ENCODE results near the gene VIT.
"Not testable (repeated sequence)": the region's sequence is repeated elsewhere in the genome, so short reads cannot be mapped to it uniquely, and the experiment has no call there.

VIT gene

DNA sequence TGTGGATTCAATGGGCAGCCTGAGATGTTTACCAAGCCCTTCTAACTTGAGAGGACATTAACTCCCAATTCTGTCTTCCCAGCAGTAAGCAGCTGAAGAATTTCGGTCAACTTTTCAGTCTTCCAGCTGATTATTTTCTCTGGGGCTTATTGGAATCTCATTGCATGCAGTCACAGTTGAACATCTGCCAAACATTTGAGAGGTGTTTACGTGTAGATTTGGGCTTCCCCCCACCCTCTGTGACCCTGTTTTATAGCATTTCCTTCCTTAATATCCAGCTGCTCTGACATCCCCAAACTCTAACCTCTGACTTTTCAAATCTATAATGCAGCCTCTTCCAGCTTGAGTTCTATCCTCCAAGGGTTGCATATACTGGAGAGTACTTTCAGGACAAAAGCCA is 16.5 kb upstream of the VIT start:
- Histone ChIP-seq H3K36me3 (ENCODE audit: insufficient read depth, low read length) (no peaks in the 10 kb centered on the region), H3K4me3 (ENCODE audit: low read depth in 1 of 2, low read length in 2 of 2) (no peak overlapping the region), H3K27ac (ENCODE audit: low read depth, low read length) (no peak overlapping the region), H3K9ac (ENCODE audit: low read length) (no peak overlapping the region), H3K27me3 (ENCODE audit: control insufficient read depth in 1 of 2, insufficient read depth in 2 of 2, low read length in 2 of 2) (no peaks in the 10 kb centered on the region), H3K4me1 (ENCODE audit: insufficient read depth, low read length) (no peaks in the 10 kb centered on the region), H3K9me3 (ENCODE audit: low read length) (no peaks in the 10 kb centered on the region)

DNA sequence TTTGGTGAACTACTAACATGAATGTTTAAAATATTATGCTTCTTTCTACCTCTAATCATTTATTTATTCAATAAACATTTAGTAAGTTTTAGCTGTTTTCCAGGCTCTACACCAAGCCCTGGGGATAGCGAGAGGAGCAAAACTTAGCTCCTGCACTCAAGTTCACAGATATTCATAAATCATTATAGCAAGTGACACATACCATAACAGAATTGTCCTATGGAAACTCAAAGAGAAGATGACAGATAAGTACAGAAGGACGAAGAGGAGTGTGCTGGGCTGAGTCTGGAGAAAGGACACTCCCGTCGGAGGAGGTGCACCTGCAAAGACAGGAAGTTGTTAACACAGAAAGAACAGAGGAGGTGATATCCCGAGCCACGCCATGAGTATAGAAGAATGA is 13.9 kb upstream of the VIT start:
- Histone ChIP-seq H3K27me3 (ENCODE audit: control insufficient read depth in 1 of 2, insufficient read depth in 2 of 2, low read length in 2 of 2) (no peaks in the 10 kb centered on the region), H3K9ac (ENCODE audit: low read length) (no peak overlapping the region), H3K36me3 (ENCODE audit: insufficient read depth, low read length) (no peaks in the 10 kb centered on the region), H3K9me3 (ENCODE audit: low read length) (no peaks in the 10 kb centered on the region), H3K4me3 (ENCODE audit: low read depth in 1 of 2, low read length in 2 of 2) (no peak overlapping the region), H3K4me1 (ENCODE audit: insufficient read depth, low read length) (no peaks in the 10 kb centered on the region), H3K27ac (ENCODE audit: low read depth, low read length) (no peak overlapping the region)

DNA sequence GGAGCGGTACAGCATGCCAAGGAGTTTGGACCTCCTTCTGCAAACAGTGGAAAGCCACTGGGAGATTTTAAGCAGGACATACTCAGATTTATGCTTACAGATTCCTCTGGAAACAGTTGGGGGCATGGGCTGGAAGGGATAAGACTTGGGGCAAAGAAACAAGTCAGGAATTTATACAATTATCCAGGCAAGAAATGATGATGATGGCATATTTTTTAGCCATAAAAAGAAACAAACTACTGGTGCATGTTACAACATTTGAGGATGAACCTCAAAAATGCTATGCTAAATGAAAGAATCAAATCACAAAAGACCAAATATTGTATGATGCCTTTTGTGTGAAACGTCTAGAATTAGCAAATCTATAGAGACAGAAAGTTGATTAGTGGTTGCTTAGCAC is 13.5 kb upstream of the VIT start:
- Histone ChIP-seq H3K27me3 (ENCODE audit: control insufficient read depth in 1 of 2, insufficient read depth in 2 of 2, low read length in 2 of 2) (no peaks in the 10 kb centered on the region), H3K27ac (ENCODE audit: low read depth, low read length) (no peak overlapping the region), H3K9me3 (ENCODE audit: low read length) (no peaks in the 10 kb centered on the region), H3K4me3 (ENCODE audit: low read depth in 1 of 2, low read length in 2 of 2) (no peak overlapping the region), H3K36me3 (ENCODE audit: insufficient read depth, low read length) (no peaks in the 10 kb centered on the region), H3K9ac (ENCODE audit: low read length) (no peak overlapping the region), H3K4me1 (ENCODE audit: insufficient read depth, low read length) (no peaks in the 10 kb centered on the region)

DNA sequence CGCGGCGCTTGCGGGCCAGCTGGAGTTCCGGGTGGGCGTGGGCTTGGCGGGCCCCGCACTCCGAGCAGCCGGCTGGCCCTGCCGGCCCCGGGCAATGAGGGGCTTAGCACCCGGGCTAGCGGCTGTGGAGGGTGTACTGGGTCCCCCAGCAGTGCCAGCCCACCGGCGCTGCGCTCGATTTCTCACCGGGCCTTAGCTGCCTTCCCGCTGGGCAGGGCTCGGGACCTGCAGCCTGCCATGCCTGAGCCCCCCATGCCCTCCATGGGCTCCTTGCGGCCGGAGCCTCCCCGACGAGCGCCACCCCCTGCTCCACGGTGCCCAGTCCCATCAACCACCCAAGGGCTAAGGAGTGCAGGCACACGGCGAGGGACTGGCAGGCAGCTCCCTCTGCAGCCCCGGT is 8.2 kb upstream of the VIT start:
- H3K36me3 ChIP-seq (ENCODE audit: insufficient read depth, low read length); H3K9ac ChIP-seq (ENCODE audit: low read length); H3K27me3 ChIP-seq (ENCODE audit: control insufficient read depth in 1 of 2, insufficient read depth in 2 of 2, low read length in 2 of 2); H3K27ac ChIP-seq (ENCODE audit: low read depth, low read length); H3K4me3 ChIP-seq (ENCODE audit: low read depth in 1 of 2, low read length in 2 of 2); H3K9me3 ChIP-seq (ENCODE audit: low read length); H3K4me1 ChIP-seq (ENCODE audit: insufficient read depth, low read length): not testable (repeated sequence)

DNA sequence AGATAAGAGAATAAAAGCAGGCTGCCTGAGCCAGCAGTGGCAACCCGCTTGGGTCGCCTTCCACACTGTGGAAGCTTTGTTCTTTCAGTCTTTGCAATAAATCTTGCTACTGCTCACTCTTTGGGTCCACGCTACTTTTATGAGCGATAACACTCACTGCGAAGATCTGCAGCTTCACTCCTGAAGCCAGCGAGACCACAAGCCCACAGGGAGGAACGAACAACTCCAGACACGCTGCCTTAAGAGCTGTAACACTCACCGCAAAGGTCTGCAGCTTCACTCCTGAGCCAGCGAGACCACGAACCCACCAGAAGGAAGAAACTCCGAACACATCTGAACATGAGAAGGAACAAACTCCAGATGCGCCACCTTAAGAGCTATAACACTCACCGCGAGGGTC is 7.5 kb upstream of the VIT start:
- not testable (repeated sequence) for H3K9me3 ChIP-seq (ENCODE audit: low read length); H3K4me1 ChIP-seq (ENCODE audit: insufficient read depth, low read length); H3K36me3 ChIP-seq (ENCODE audit: insufficient read depth, low read length); H3K9ac ChIP-seq (ENCODE audit: low read length); H3K27ac ChIP-seq (ENCODE audit: low read depth, low read length); H3K4me3 ChIP-seq (ENCODE audit: low read depth in 1 of 2, low read length in 2 of 2); H3K27me3 ChIP-seq (ENCODE audit: control insufficient read depth in 1 of 2, insufficient read depth in 2 of 2, low read length in 2 of 2)

DNA sequence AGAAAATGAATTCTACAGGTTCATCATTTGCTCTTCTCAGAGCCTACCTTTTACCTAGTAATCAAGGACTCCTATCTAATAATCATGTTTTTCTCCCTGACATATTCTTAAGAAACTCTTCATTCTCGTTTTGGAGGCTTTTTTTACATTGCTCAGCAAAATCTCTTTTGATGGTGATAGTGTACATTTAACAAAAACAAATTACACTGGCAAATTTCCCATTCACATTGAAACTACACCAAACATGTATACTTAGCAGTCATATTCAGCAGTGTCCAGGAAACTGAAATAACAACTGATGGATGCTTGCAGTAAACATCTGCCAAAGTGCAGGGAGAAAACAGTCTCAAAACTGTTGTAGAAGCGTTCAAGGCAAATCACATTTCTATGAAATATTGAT is 4.4 kb upstream of the VIT start:
- Histone ChIP-seq H3K27ac (ENCODE audit: low read depth, low read length) (no peak overlapping the region), H3K4me3 (ENCODE audit: low read depth in 1 of 2, low read length in 2 of 2) (no peak overlapping the region), H3K9ac (ENCODE audit: low read length) (no peak overlapping the region)

DNA sequence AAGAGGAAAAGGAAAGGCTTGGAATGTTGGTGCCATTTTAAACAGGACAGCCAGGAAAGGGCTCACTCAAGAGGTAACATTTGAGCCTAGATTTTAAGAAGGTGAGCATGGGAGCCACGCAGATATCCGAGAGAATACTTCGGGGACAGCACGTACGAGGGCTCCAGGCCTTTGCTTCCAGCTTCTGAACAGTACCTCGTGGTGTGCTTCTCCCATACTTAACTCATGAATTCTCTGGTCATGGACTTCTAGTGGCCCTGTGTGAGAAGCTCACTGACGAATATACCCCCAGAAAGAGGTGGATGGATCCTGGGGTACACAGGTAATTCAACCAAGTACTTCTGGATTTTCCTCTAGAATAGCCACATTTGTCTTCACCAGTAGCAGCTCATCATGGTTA is 2.7 kb upstream of the VIT start:
- peaks cover 5% of the 10 kb centered on the region for H3K4me1 ChIP-seq (ENCODE audit: insufficient read depth, low read length)
- no peak overlapping the region for H3K27ac ChIP-seq (ENCODE audit: low read depth, low read length)
- no peak overlapping the region for H3K9ac ChIP-seq (ENCODE audit: low read length)
- H3K27me3 ChIP-seq (ENCODE audit: control insufficient read depth in 1 of 2, insufficient read depth in 2 of 2, low read length in 2 of 2), result no peaks in the 10 kb centered on the region
- no peak overlapping the region for H3K4me3 ChIP-seq (ENCODE audit: low read depth in 1 of 2, low read length in 2 of 2)
- H3K36me3 ChIP-seq (ENCODE audit: insufficient read depth, low read length), result no peaks in the 10 kb centered on the region
- H3K9me3 ChIP-seq (ENCODE audit: low read length), result no peaks in the 10 kb centered on the region

More for the DNA sequence above, 4.4 kb upstream of the VIT start:
- peaks cover 5% of the 10 kb centered on the region for H3K4me1 ChIP-seq (ENCODE audit: insufficient read depth, low read length)
- H3K9me3 ChIP-seq (ENCODE audit: low read length), result no peaks in the 10 kb centered on the region
- no peaks in the 10 kb centered on the region for H3K27me3 ChIP-seq (ENCODE audit: control insufficient read depth in 1 of 2, insufficient read depth in 2 of 2, low read length in 2 of 2)
- no peaks in the 10 kb centered on the region for H3K36me3 ChIP-seq (ENCODE audit: insufficient read depth, low read length)

DNA sequence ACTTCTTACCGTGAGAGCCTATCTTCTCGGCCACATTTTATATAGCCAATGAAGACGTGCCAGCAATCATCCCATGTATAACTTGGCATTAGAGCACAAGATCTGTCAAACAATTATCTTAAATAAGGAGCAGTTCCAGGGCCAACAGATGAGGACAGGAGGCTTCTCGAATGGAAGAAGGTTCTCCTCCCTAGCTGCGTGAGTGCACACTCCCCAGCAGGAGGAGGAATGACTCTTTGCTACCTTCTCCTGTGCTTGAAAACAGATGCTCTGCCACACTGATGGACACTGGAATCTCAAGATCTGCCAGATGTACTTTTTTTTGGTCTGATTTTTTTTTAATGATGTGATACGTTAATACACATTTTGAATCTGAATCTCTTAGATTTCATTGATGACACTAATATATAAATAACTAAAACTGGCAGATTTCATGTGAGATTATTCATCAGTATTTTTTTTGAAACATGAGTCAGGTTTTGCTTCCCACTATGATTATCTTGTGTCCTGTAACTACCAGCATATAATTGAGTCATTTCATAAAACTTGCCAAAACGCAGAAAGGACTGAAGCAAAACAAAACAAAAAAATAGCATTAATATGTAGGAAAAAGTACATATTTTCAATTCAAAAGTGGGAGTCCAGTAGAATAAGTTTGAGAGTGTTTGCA is 626 bp upstream of the VIT start:
- Histone ChIP-seq H3K4me3 (ENCODE audit: low read depth in 1 of 2, low read length in 2 of 2) (no peak overlapping the region), H3K4me1 (ENCODE audit: insufficient read depth, low read length) (peaks cover 5% of the 10 kb centered on the region), H3K27me3 (ENCODE audit: control insufficient read depth in 1 of 2, insufficient read depth in 2 of 2, low read length in 2 of 2) (no peaks in the 10 kb centered on the region), H3K36me3 (ENCODE audit: insufficient read depth, low read length) (no peaks in the 10 kb centered on the region), H3K27ac (ENCODE audit: low read depth, low read length) (no peak overlapping the region), H3K9ac (ENCODE audit: low read length) (no peak overlapping the region), H3K9me3 (ENCODE audit: low read length) (no peaks in the 10 kb centered on the region)

DNA sequence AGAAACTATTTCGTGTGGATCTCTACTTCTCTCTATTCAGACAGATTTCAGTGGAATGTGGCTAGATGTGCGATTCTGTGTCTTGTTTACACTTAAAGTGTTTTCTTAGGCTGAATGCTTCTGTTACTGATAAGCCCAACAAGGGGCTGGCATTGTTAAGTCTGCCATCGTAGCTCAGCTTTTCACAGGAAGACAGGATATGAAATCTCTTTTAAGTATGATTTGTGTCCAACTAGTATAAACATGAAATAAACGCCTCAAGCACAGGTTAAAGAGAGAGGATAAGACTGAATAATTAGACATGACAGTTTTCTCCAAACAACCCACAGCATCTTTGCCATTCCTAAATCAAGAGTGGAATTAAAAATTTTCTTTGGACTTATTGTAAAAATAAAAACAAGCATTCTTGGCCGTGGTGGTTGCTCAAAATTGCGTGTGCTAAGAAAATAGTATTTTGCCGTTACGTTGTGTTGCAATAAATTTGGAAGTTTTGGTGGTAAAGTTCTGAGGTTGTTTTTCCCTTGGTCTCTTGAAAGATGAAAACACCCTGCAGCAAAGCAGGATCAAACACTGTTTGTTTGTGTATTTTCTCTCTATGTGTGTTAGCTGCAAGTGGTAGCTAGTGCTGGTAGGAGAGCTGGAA is 1.0 kb downstream of the VIT start:
- H3K4me3 ChIP-seq (ENCODE audit: low read depth in 1 of 2, low read length in 2 of 2), result no peak overlapping the region
- H3K9ac ChIP-seq (ENCODE audit: low read length), result no peak overlapping the region
- no peaks in the 10 kb centered on the region for H3K27me3 ChIP-seq (ENCODE audit: control insufficient read depth in 1 of 2, insufficient read depth in 2 of 2, low read length in 2 of 2)
- no peak overlapping the region for H3K27ac ChIP-seq (ENCODE audit: low read depth, low read length)
- peaks cover 5% of the 10 kb centered on the region for H3K4me1 ChIP-seq (ENCODE audit: insufficient read depth, low read length)
- H3K36me3 ChIP-seq (ENCODE audit: insufficient read depth, low read length), result no peaks in the 10 kb centered on the region
- H3K9me3 ChIP-seq (ENCODE audit: low read length), result no peaks in the 10 kb centered on the region

DNA sequence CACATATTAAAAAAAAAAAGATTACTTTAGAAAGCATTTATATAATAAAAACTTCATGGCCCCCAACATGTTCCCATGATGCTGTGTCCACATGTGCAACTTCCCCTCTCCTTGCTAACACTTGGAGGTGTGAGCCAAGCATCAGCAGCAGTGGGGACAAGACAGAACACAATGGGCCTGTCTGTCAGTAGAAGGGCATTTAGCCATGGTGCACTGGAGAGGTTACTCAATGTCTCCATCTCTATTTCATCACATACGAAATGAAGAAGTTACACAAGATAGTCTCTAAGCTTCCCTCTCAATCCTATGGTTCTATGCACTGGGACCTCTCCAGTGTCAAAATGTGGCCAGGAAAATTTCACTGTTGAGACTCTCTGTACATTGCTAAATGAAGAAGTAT is 2.5 kb downstream of the VIT start:
- Histone ChIP-seq H3K27me3 (ENCODE audit: control insufficient read depth in 1 of 2, insufficient read depth in 2 of 2, low read length in 2 of 2) (no peaks in the 10 kb centered on the region), H3K9me3 (ENCODE audit: low read length) (no peaks in the 10 kb centered on the region), H3K36me3 (ENCODE audit: insufficient read depth, low read length) (no peaks in the 10 kb centered on the region), H3K27ac (ENCODE audit: low read depth, low read length) (no peak overlapping the region), H3K9ac (ENCODE audit: low read length) (no peak overlapping the region), H3K4me1 (ENCODE audit: insufficient read depth, low read length) (peaks cover 5% of the 10 kb centered on the region), H3K4me3 (ENCODE audit: low read depth in 1 of 2, low read length in 2 of 2) (no peak overlapping the region)

DNA sequence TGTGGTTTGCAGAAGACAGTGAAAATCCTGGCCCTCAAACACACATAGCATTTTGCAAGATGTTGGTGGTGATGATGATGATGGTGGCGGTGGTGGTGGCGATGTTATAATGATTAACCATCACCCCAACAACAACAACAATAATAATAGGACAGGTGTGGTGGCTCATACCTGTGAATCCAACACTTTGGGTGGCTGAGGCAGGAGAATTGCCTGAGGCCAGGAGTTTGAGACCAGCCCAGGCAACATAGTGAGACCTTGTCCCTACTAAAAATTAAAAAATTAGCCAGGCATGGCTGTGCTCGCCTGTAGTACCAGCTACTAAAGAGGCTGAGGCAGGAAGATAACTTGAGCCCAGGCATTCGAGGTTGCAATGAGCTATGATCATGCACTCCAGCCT is 3.8 kb downstream of the VIT start:
- peaks cover 4% of the 10 kb centered on the region for H3K4me1 ChIP-seq (ENCODE audit: insufficient read depth, low read length)
- H3K27me3 ChIP-seq (ENCODE audit: control insufficient read depth in 1 of 2, insufficient read depth in 2 of 2, low read length in 2 of 2), result no peaks in the 10 kb centered on the region
- no peak overlapping the region for H3K9ac ChIP-seq (ENCODE audit: low read length)
- H3K9me3 ChIP-seq (ENCODE audit: low read length), result no peaks in the 10 kb centered on the region
- H3K27ac ChIP-seq (ENCODE audit: low read depth, low read length), result no peak overlapping the region
- no peak overlapping the region for H3K4me3 ChIP-seq (ENCODE audit: low read depth in 1 of 2, low read length in 2 of 2)
- H3K36me3 ChIP-seq (ENCODE audit: insufficient read depth, low read length), result no peaks in the 10 kb centered on the region

DNA sequence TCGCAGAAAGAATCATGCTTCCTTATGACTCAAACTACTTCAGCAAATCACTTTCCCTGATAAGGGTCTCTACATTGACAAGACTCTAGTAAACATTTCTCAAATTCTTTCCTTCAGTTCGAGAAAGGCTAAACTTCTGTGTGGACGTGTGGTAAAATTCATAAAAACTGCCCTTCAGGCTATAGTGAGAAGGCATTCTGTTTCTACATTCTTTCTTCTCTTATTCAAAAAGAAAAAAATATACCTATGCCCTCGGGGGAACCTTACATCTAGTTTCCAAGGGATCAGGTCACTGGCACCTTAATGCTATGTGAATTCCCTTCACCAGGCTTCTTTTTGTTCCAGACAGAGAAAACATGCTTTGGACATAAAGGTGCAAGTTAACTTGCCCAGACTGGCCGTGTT is 4.9 kb downstream of the VIT start:
- no peaks in the 10 kb centered on the region for H3K27me3 ChIP-seq (ENCODE audit: control insufficient read depth in 1 of 2, insufficient read depth in 2 of 2, low read length in 2 of 2)
- H3K9ac ChIP-seq (ENCODE audit: low read length), result no peak overlapping the region
- H3K4me3 ChIP-seq (ENCODE audit: low read depth in 1 of 2, low read length in 2 of 2), result no peak overlapping the region
- H3K27ac ChIP-seq (ENCODE audit: low read depth, low read length), result no peak overlapping the region
- H3K9me3 ChIP-seq (ENCODE audit: low read length), result no peaks in the 10 kb centered on the region
- no peaks in the 10 kb centered on the region for H3K4me1 ChIP-seq (ENCODE audit: insufficient read depth, low read length)
- H3K36me3 ChIP-seq (ENCODE audit: insufficient read depth, low read length), result no peaks in the 10 kb centered on the region
